ENCODE data around the gene REEP1.

DNA sequence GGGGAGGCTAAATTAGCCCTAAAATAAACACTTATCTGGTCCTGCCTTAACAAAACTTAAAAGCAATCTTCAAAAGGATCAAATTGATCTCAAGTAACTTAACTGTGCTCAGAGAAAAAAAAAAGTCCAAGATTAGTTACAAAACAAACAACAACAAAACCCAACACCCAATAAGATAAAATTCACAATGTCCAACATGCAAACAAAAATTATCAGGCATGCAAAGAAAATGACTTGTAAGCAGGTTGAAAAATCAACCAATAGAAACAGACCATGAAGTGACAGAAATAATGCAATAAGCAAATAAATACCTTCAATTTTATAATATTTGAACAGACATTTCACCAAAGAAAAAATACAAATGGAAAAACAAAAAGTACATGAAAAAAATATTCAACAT lies 4.0 kb upstream of the REEP1 start:
- TF ChIP-seq, protein P1, sequence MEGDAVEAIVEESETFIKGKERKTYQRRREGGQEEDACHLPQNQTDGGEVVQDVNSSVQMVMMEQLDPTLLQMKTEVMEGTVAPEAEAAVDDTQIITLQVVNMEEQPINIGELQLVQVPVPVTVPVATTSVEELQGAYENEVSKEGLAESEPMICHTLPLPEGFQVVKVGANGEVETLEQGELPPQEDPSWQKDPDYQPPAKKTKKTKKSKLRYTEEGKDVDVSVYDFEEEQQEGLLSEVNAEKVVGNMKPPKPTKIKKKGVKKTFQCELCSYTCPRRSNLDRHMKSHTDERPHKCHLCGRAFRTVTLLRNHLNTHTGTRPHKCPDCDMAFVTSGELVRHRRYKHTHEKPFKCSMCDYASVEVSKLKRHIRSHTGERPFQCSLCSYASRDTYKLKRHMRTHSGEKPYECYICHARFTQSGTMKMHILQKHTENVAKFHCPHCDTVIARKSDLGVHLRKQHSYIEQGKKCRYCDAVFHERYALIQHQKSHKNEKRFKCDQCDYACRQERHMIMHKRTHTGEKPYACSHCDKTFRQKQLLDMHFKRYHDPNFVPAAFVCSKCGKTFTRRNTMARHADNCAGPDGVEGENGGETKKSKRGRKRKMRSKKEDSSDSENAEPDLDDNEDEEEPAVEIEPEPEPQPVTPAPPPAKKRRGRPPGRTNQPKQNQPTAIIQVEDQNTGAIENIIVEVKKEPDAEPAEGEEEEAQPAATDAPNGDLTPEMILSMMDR (IDR thresholded peaks at IDR 0.05), result no peak
- TF ChIP-seq POLR2A (IDR thresholded peaks at IDR 0.05), result no peak
